Lower leg skin (tissue), 3 donors: ENCODE measurements around the gene AGMAT.

Experiments
- CTCF ChIP-seq, 3 donors: fragments of 450-650 bp; IDR thresholded peaks; one replicate each; pipeline ENCODE4 v1.5.1; 2016; ENCODE audit warnings: antibody characterized with exemption in 3 of 3, mild to moderate bottlenecking in 3 of 3, moderate library complexity in 2 of 3
- POLR2A ChIP-seq, 2 donors: fragments of 450-650 bp; IDR thresholded peaks; one replicate each; pipeline ENCODE4 v1.6.1; 2016 to 2017; ENCODE audit warnings: antibody characterized with exemption in 2 of 2, mild to moderate bottlenecking in 1 of 2, moderate library complexity in 1 of 2

GRCh38 chr1:15574741-15575140, 10.1 kb downstream of the AGMAT start:
- TF ChIP-seq CTCF (IDR thresholded peaks at IDR 0.05), result no peak
- TF ChIP-seq POLR2A (IDR thresholded peaks at IDR 0.05), result no peak
